ENCODE measurements around the gene SOS1. TPM values are rescaled to one million over a fixed set of nuclear protein-coding genes. Genes with fewer than 3 reads are reported as not detected.

The SOS1 gene
- polyA plus RNA-seq, 1 of the 3 experiments (the other 2 are of a cell fraction), result 12.8 TPM

DNA sequence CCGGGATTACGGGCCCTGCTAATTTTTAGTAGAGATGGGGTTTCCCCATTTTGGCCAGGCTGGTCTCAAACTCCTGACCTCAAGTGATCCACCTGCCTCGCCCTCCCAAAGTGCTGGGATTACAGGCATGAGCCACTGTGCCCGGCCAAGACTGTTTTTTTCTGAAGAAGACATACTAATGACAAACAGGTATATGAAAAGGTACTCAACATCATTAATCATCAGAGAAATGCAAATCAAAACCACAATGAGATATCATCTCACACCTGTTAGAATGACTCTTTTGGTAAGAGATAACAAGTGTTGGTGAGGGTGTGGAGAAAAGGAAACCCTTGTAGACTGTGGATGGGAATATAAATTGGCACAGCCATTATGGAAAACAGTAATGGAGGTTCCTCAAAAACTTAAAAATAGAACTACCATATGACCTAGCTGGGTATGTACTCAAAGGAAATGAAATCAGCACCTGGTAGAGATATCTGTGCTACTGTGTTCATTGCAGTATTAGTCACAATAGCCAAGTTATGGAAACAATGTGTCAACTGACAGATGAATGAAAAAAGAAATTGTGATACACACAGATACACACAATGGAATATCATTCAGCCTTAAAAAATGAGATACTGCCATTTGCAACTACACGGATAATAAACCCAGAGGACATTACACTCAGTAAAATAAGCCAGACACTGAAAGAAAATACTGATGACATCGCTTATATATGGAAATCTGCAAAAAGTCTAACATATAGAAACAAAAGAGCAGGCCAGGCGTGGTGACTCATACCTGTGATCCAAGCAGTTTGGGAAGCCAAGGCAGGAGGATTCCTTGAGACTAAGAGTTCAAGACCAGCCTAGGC is 20.8 kb downstream of the SOS1 start:
- Histone ChIP-seq H3K27me3 (ENCODE audit: insufficient read depth) (no peaks in the 10 kb centered on the region), H3K27ac (ENCODE audit: low read depth in 2 of 2, low read length in 1 of 2) (no peak overlapping the region), H3K4me3 (ENCODE audit: low read depth in 2 of 2, low read length in 1 of 2) (no peak overlapping the region), H3K9me2 (no peaks in the 10 kb centered on the region), H2AFZ (ENCODE audit: low read depth) (no peak overlapping the region), H3F3A (replicated peaks; ENCODE audit: insufficient read depth) (peaks cover 4% of the 10 kb centered on the region), H3K9ac (no peak overlapping the region), H3K9me3 (no peaks in the 10 kb centered on the region), H3K36me3 (replicated peaks in 1 of 2; ENCODE audit: control insufficient read depth in 1 of 2, insufficient read depth in 2 of 2, low read length in 1 of 2) (peaks cover 0 to 6% of the 10 kb centered on the region in 2 experiments), H4K20me1 (ENCODE audit: insufficient read depth) (peaks cover 78% of the 10 kb centered on the region), H3K79me2 (ENCODE audit: insufficient read depth) (peaks cover 100% of the 10 kb centered on the region), H3K4me1 (ENCODE audit: control insufficient read depth in 1 of 2, insufficient read depth in 2 of 2, low read depth in 1 of 2, low read length in 1 of 2) (peaks cover 0 to 8% of the 10 kb centered on the region in 2 experiments; a peak in 2 of 4 replicates), H3K4me2 (no peak overlapping the region)
- DNase-seq, result no peak
- WGBS (ENCODE audit: low lambda C conversion rate), result 93% methylated on average over 7 of the region's 7 CpGs
- POLR2A ChIA-PET, result no interaction called here
- CTCF ChIA-PET, result interaction anchor here (0.8 to 1.6 kb wide), 3 partner anchors 40 to 152 kb away, joined by 3 read pairs; no protein-coding TSS in a partner anchor
- TF ChIP-seq YY1 (IDR thresholded peaks at IDR 0.05; ENCODE audit: low read depth), result no peak
- no peak for TF ChIP-seq RAD21 (IDR thresholded peaks at IDR 0.05; ENCODE audit: low read length)
- TF ChIP-seq, protein P1, sequence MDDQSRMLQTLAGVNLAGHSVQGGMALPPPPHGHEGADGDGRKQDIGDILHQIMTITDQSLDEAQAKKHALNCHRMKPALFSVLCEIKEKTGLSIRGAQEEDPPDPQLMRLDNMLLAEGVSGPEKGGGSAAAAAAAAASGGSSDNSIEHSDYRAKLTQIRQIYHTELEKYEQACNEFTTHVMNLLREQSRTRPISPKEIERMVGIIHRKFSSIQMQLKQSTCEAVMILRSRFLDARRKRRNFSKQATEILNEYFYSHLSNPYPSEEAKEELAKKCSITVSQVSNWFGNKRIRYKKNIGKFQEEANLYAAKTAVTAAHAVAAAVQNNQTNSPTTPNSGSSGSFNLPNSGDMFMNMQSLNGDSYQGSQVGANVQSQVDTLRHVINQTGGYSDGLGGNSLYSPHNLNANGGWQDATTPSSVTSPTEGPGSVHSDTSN (IDR thresholded peaks at IDR 0.05), result 0 out of 2 replicates have a peak, but pooled peaks have one; percentile 13
- peak; percentile 22; the same call in 1 of the 2 replicates for TF ChIP-seq FOSL2 (IDR thresholded peaks at IDR 0.05; ENCODE audit: borderline replicate concordance, low read depth)

DNA sequence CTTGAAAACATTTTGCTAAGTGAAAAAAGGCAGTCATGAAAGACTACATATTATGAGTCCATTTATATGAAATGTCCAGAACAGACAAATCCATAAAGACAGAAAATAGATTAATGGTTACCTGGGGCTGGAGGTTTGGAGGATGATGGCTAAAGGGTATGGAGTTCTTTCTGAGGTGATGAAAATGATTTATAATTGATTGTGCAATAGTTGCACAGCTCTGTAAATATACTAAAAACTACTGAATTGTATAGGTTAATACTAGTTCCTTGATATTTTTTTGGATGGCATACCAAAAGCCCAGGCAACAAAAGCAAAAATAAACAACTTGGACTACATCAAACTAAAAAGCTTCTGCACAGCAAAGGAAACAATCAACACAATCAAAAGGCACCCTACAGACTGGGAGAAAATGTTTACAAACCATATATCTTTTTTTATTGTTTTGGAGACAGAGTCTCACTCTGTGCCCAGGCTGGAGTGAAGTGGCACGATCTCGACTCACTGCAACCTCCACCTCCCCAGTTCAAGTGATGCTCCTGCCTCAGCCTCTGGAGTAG is 21.5 kb downstream of the SOS1 start:
- no peak overlapping the region for H3K4me3 ChIP-seq (ENCODE audit: low read depth in 2 of 2, low read length in 1 of 2)
- H3K9ac ChIP-seq, result no peak overlapping the region
- peaks cover 80% of the 10 kb centered on the region for H4K20me1 ChIP-seq (ENCODE audit: insufficient read depth)
- H3K9me2 ChIP-seq, result no peaks in the 10 kb centered on the region
- peaks cover 100% of the 10 kb centered on the region for H3K79me2 ChIP-seq (ENCODE audit: insufficient read depth)
- TF ChIP-seq GATA2 (CRISPR knock-in tag; IDR thresholded peaks at IDR 0.05) (no peak), TAF1 (IDR thresholded peaks at IDR 0.05; ENCODE audit: borderline replicate concordance, low read depth, low read length) (no peak), EP300 (IDR thresholded peaks at IDR 0.05; ENCODE audit: borderline replicate concordance in 1 of 2, low read depth in 1 of 2, low read length in 1 of 2) (no peak), JUND (IDR thresholded peaks at IDR 0.05) (no peak), SIN3A (IDR thresholded peaks at IDR 0.05; ENCODE audit: borderline replicate concordance, low read depth, low read length) (no peak), CHD2 (IDR thresholded peaks at IDR 0.05; ENCODE audit: low read length, partially characterized antibody) (no peak), TCF12 (IDR thresholded peaks at IDR 0.05) (no peak), RFX5 (IDR thresholded peaks at IDR 0.05; ENCODE audit: low read length) (no peak), MXI1 (IDR thresholded peaks at IDR 0.05; ENCODE audit: low read depth, low read length) (no peak), TEAD4 (IDR thresholded peaks at IDR 0.05; ENCODE audit: borderline replicate concordance, insufficient read depth) (no peak)
- TF ChIP-seq, protein P2, sequence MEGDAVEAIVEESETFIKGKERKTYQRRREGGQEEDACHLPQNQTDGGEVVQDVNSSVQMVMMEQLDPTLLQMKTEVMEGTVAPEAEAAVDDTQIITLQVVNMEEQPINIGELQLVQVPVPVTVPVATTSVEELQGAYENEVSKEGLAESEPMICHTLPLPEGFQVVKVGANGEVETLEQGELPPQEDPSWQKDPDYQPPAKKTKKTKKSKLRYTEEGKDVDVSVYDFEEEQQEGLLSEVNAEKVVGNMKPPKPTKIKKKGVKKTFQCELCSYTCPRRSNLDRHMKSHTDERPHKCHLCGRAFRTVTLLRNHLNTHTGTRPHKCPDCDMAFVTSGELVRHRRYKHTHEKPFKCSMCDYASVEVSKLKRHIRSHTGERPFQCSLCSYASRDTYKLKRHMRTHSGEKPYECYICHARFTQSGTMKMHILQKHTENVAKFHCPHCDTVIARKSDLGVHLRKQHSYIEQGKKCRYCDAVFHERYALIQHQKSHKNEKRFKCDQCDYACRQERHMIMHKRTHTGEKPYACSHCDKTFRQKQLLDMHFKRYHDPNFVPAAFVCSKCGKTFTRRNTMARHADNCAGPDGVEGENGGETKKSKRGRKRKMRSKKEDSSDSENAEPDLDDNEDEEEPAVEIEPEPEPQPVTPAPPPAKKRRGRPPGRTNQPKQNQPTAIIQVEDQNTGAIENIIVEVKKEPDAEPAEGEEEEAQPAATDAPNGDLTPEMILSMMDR (IDR thresholded peaks at IDR 0.05), result no peak
- TF ChIP-seq, protein P3, sequence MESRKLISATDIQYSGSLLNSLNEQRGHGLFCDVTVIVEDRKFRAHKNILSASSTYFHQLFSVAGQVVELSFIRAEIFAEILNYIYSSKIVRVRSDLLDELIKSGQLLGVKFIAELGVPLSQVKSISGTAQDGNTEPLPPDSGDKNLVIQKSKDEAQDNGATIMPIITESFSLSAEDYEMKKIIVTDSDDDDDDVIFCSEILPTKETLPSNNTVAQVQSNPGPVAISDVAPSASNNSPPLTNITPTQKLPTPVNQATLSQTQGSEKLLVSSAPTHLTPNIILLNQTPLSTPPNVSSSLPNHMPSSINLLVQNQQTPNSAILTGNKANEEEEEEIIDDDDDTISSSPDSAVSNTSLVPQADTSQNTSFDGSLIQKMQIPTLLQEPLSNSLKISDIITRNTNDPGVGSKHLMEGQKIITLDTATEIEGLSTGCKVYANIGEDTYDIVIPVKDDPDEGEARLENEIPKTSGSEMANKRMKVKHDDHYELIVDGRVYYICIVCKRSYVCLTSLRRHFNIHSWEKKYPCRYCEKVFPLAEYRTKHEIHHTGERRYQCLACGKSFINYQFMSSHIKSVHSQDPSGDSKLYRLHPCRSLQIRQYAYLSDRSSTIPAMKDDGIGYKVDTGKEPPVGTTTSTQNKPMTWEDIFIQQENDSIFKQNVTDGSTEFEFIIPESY (IDR thresholded peaks at IDR 0.05; ENCODE audit: borderline replicate concordance, low read depth), result no peak
- no peaks in the 10 kb centered on the region for H3K9me3 ChIP-seq
- ChIA-PET POLR2A (no interaction called here), CTCF (interaction anchor here (0.8 to 1.6 kb wide), 3 partner anchors 39 to 152 kb away, joined by 3 read pairs; no protein-coding TSS in a partner anchor)
- H3K27me3 ChIP-seq (ENCODE audit: insufficient read depth), result no peaks in the 10 kb centered on the region
- H3K4me1 ChIP-seq (ENCODE audit: control insufficient read depth in 1 of 2, insufficient read depth in 2 of 2, low read depth in 1 of 2, low read length in 1 of 2), result peaks cover 0 to 8% of the 10 kb centered on the region in 2 experiments; a peak in 2 of 4 replicates
- no peak overlapping the region for H3K27ac ChIP-seq (ENCODE audit: low read depth in 2 of 2, low read length in 1 of 2)
- H3F3A ChIP-seq (replicated peaks; ENCODE audit: insufficient read depth), result peaks cover 4% of the 10 kb centered on the region
- no peak overlapping the region for H2AFZ ChIP-seq (ENCODE audit: low read depth)
- no peak for DNase-seq
- 95% methylated on average over 2 of the region's 2 CpGs for WGBS (ENCODE audit: low lambda C conversion rate)
- peaks cover 0 to 6% of the 10 kb centered on the region in 2 experiments for H3K36me3 ChIP-seq (replicated peaks in 1 of 2; ENCODE audit: control insufficient read depth in 1 of 2, insufficient read depth in 2 of 2, low read length in 1 of 2)
- no peak overlapping the region for H3K4me2 ChIP-seq
